Hepatocyte (in vitro differentiated cells): ENCODE results near the gene HPX. TPM values are rescaled to one million over a fixed set of nuclear protein-coding genes. Genes with fewer than 3 reads are reported as not detected.

Source experiments
- DNase-seq: peaks from one replicate; pipeline ENCODE4 v3.0.0-alpha.2; 2016; ENCODE audit warnings: low spot score
- H2AFZ ChIP-seq: fragments of 200-600 bp; sonication (generic); 2 replicates; pipeline ENCODE4 v1.6.0; 2016; ENCODE audit warnings: antibody characterized with exemption, mild to moderate bottlenecking
- H3K27ac ChIP-seq: fragments of 200-600 bp; sonication (generic); 2 replicates; pipeline ENCODE4 v1.5.1; 2016; ENCODE audit warnings: mild to moderate bottlenecking
- H3K27me3 ChIP-seq: fragments of 200-600 bp; sonication (generic); 2 replicates; pipeline ENCODE4 v1.6.1; 2016
- H3K36me3 ChIP-seq: fragments of 200-600 bp; sonication (generic); replicated peaks from 2 replicates; pipeline ENCODE4 v1.5.1; 2016; ENCODE audit warnings: low read depth; ENCODE audit not compliant: insufficient read depth
- H3K4me1 ChIP-seq: fragments of 200-600 bp; sonication (generic); 2 replicates; pipeline ENCODE4 v1.5.1; 2016; ENCODE audit warnings: mild to moderate bottlenecking, moderate library complexity; ENCODE audit not compliant: insufficient read depth
- H3K4me2 ChIP-seq: fragments of 200-600 bp; sonication (generic); 2 replicates; pipeline ENCODE4 v1.6.0; 2016
- H3K4me3 ChIP-seq: fragments of 200-600 bp; sonication (generic); 2 replicates; pipeline ENCODE4 v1.5.1; 2016; ENCODE audit warnings: mild to moderate bottlenecking
- H3K79me2 ChIP-seq: fragments of 200-600 bp; sonication (generic); 2 replicates; pipeline ENCODE4 v1.6.0; 2017; ENCODE audit warnings: mild to moderate bottlenecking
- H3K9me2 ChIP-seq: fragments of 200-600 bp; sonication (generic); replicated peaks from 2 replicates; pipeline ENCODE4 v1.6.0; 2017; ENCODE audit warnings: mild to moderate bottlenecking; ENCODE audit not compliant: insufficient read depth
- H3K9me3 ChIP-seq: fragments of 200-600 bp; sonication (generic); 2 replicates; pipeline ENCODE4 v1.5.1; 2016; ENCODE audit warnings: low read depth, mild to moderate bottlenecking
- H4K20me1 ChIP-seq: fragments of 200-600 bp; sonication (generic); 2 replicates; pipeline ENCODE4 v1.6.0; 2016; ENCODE audit warnings: mild to moderate bottlenecking; ENCODE audit not compliant: insufficient read depth, poor library complexity, severe bottlenecking
- CTCF ChIP-seq: fragments of 200-600 bp; sonication (generic); IDR thresholded peaks from 2 replicates; pipeline ENCODE4 v1.5.1; 2016; ENCODE audit warnings: antibody characterized with exemption, mild to moderate bottlenecking; ENCODE audit not compliant: poor library complexity
- EZH2 ChIP-seq: fragments of 200-600 bp; sonication (generic); IDR thresholded peaks from 2 replicates; pipeline ENCODE4 v1.6.1; 2016; ENCODE audit warnings: antibody characterized with exemption, mild to moderate bottlenecking, borderline replicate concordance
- EZH2phosphoT487 ChIP-seq: fragments of 200-600 bp; sonication (generic); IDR thresholded peaks from one replicate; pipeline ENCODE4 v1.6.1; 2018; ENCODE audit warnings: antibody characterized with exemption, mild to moderate bottlenecking, low read depth, moderate library complexity; ENCODE audit not compliant: unreplicated experiment, severe bottlenecking
- WGBS: methylation state at CpG from one replicate; pipeline ENCODE4 v1.1.6; 2016; ENCODE audit warnings: low lambda C conversion rate; ENCODE audit errors: missing lambda C conversion rate; 5-methylcytosine and 5-hydroxymethylcytosine counted together
- polyA plus RNA-seq: library from polyadenylated mRNA; unstranded; fragments of >200 nt; fragmentation: Nextera tagmentation; extraction: Ambion mirVana; gene quantifications from 2 replicates; pipeline ENCODE4 v1.2.1, GENCODE V29; 2016
- total RNA-seq: library from RNA; depleted of rRNA; stranded (reverse); fragments of >200 nt; gene quantifications from 2 replicates; pipeline ENCODE4 v1.2.3, GENCODE V29; 2014

The HPX gene
- total and polyA plus RNA-seq, 2 experiments from 2014 or later = 358 to 361 TPM

GRCh38 chr11:6402561-6402981 is 38.2 kb downstream of the HPX start:
- H3K27me3 ChIP-seq = no peaks in the 10 kb centered on the region
- no peak overlapping the region for H3K4me3 ChIP-seq
- no peak for DNase-seq
- H3K36me3 ChIP-seq = no peaks in the 10 kb centered on the region
- no peaks in the 10 kb centered on the region for H4K20me1 ChIP-seq
- H2AFZ ChIP-seq = no peak overlapping the region
- H3K27ac ChIP-seq = no peak overlapping the region
- no peaks in the 10 kb centered on the region for H3K9me3 ChIP-seq
- H3K79me2 ChIP-seq = no peaks in the 10 kb centered on the region
- peaks cover 15% of the 10 kb centered on the region for H3K4me1 ChIP-seq
- H3K4me2 ChIP-seq = no peak overlapping the region
- 95% methylated on average over 7 of the region's 7 CpGs for WGBS
- TF ChIP-seq CTCF = no peak
- no peak for TF ChIP-seq EZH2
- H3K9me2 ChIP-seq = no peaks in the 10 kb centered on the region

GRCh38 chr11:6402061-6402470 is 38.7 kb downstream of the HPX start:
- DNase-seq = no peak
- WGBS = 86% methylated on average over 12 of the region's 12 CpGs
- no peaks in the 10 kb centered on the region for H3K9me3 ChIP-seq
- H3K27me3 ChIP-seq = no peaks in the 10 kb centered on the region
- TF ChIP-seq EZH2phosphoT487 = no peak
- no peak for TF ChIP-seq CTCF
- no peak for TF ChIP-seq EZH2
- no peak overlapping the region for H2AFZ ChIP-seq
- H3K9me2 ChIP-seq = no peaks in the 10 kb centered on the region
- H3K4me2 ChIP-seq = no peak overlapping the region
- H3K79me2 ChIP-seq = no peaks in the 10 kb centered on the region
- no peaks in the 10 kb centered on the region for H3K36me3 ChIP-seq
- peaks cover 20% of the 10 kb centered on the region for H3K4me1 ChIP-seq
- no peaks in the 10 kb centered on the region for H4K20me1 ChIP-seq
- no peak overlapping the region for H3K4me3 ChIP-seq
- no peak overlapping the region for H3K27ac ChIP-seq

- no peaks in the 10 kb centered on the region for H3K79me2 ChIP-seq
- H4K20me1 ChIP-seq = no peaks in the 10 kb centered on the region
- H3K27ac ChIP-seq = no peak overlapping the region
- H3K9me2 ChIP-seq = no peaks in the 10 kb centered on the region
- TF ChIP-seq EZH2 = no peak
- TF ChIP-seq CTCF = no peak
- no peak for TF ChIP-seq EZH2phosphoT487
- DNase-seq = no peak
- no peak overlapping the region for H3K4me3 ChIP-seq
- peaks cover 20% of the 10 kb centered on the region for H3K4me1 ChIP-seq
- no peak overlapping the region for H3K4me2 ChIP-seq
- H3K36me3 ChIP-seq = no peaks in the 10 kb centered on the region
- H3K27me3 ChIP-seq = no peaks in the 10 kb centered on the region
- H3K9me3 ChIP-seq = no peaks in the 10 kb centered on the region
- H2AFZ ChIP-seq = no peak overlapping the region
- 97% methylated on average over 7 of the region's 7 CpGs for WGBS
Observed at GRCh38 chr11:6401464-6401863, 39.3 kb downstream of the HPX start.
